ENCODE measurements around the gene SERGEF. TPM values are rescaled to one million over a fixed set of nuclear protein-coding genes. Genes with fewer than 3 reads are reported as not detected.

The SERGEF gene
- total and polyA plus RNA-seq, 7 donors: 24.0 to 50.4 (median 30.7) TPM

- Histone ChIP-seq H3K4me3 (no peak overlapping the region), H3K27me3 (peaks cover 3 to 31% (median 26%) of the 10 kb centered on the region in 3 donors), H3K36me3 (no peaks in the 10 kb centered on the region), H3K27ac (no peak overlapping the region), H3K9me3 (no peaks in the 10 kb centered on the region), H3K4me1 (peaks cover 0 to 7% (median 3%) of the 10 kb centered on the region in 4 donors)
- intact Hi-C loops (cut with DNase I): no loop called here
- no peak for TF ChIP-seq CTCF (IDR thresholded peaks at IDR 0.05)
- TF ChIP-seq POLR2A (IDR thresholded peaks at IDR 0.05): no peak
- TF ChIP-seq EP300 (IDR thresholded peaks at IDR 0.05): no peak
- no peak for TF ChIP-seq POLR2AphosphoS5 (IDR thresholded peaks at IDR 0.05)
- DNase-seq: no peak
- WGBS, 2 donors: 45 to 49% methylated on average over 2 of the region's 2 CpGs
Measured at GRCh38 chr11:18050848-18051247, 38.0 kb upstream of the SERGEF start.

- no peak for DNase-seq
- TF ChIP-seq EP300 (IDR thresholded peaks at IDR 0.05) (no peak), POLR2A (IDR thresholded peaks at IDR 0.05) (no peak), POLR2AphosphoS5 (IDR thresholded peaks at IDR 0.05) (no peak), CTCF (IDR thresholded peaks at IDR 0.05) (no peak)
- Histone ChIP-seq H3K4me3 (peak within 1 kb of the TSS in 1 of 4 donors; percentile 8), H3K27ac (no peak within 1 kb of the TSS), H3K27me3 (peaks cover 4 to 45% (median 29%) of the 10 kb centered on the region in 3 donors), H3K4me1 (peaks cover 0 to 7% (median 4%) of the 10 kb centered on the region in 4 donors), H3K36me3 (no peaks in the 10 kb centered on the region), H3K9me3 (no peaks in the 10 kb centered on the region)
- 5 to 12% methylated on average over 36 of the region's 36 CpGs for WGBS, 2 donors
- intact Hi-C loops (cut with DNase I): no loop called here
Measured at GRCh38 chr11:18046116-18046777, 33.4 kb upstream of the SERGEF start, which contains the start of gene TPH1. TSS of gene TPH1 (minus strand) at chr11:18046269. CDS start at chr11:18040762, 5,507 bp downstream.

GRCh38 chr11:18036456-18036855 is 23.6 kb upstream of the SERGEF start:
- no peaks in the 10 kb centered on the region for H3K9me3 ChIP-seq
- no peak for DNase-seq
- no peak overlapping the region for H3K27ac ChIP-seq
- no peaks in the 10 kb centered on the region for H3K27me3 ChIP-seq
- no peaks in the 10 kb centered on the region for H3K4me1 ChIP-seq
- no peaks in the 10 kb centered on the region for H3K36me3 ChIP-seq
- no peak for TF ChIP-seq POLR2AphosphoS5 (IDR thresholded peaks at IDR 0.05)
- TF ChIP-seq CTCF (IDR thresholded peaks at IDR 0.05): no peak
- TF ChIP-seq EP300 (IDR thresholded peaks at IDR 0.05): no peak
- no peak for TF ChIP-seq POLR2A (IDR thresholded peaks at IDR 0.05)
- H3K4me3 ChIP-seq: no peak overlapping the region
- intact Hi-C loops (cut with DNase I): no loop called here

- Histone ChIP-seq H3K9me3 (no peaks in the 10 kb centered on the region), H3K4me1 (no peaks in the 10 kb centered on the region), H3K27ac (no peak overlapping the region), H3K36me3 (no peaks in the 10 kb centered on the region), H3K4me3 (no peak overlapping the region), H3K27me3 (no peaks in the 10 kb centered on the region)
- TF ChIP-seq EP300 (IDR thresholded peaks at IDR 0.05) (no peak), CTCF (IDR thresholded peaks at IDR 0.05) (no peak), POLR2AphosphoS5 (IDR thresholded peaks at IDR 0.05) (no peak), POLR2A (IDR thresholded peaks at IDR 0.05) (no peak)
- 87% methylated on average over 2 of the region's 2 CpGs for WGBS, 2 donors
- intact Hi-C loops (cut with DNase I): no loop called here
- DNase-seq: no peak
Measured at GRCh38 chr11:18027475-18027874, 14.6 kb upstream of the SERGEF start.

- H3K27me3 ChIP-seq: no peaks in the 10 kb centered on the region
- no peaks in the 10 kb centered on the region for H3K9me3 ChIP-seq
- no peak overlapping the region for H3K27ac ChIP-seq
- H3K36me3 ChIP-seq: no peaks in the 10 kb centered on the region
- intact Hi-C loops (cut with DNase I): no loop called here
- no peak for TF ChIP-seq EP300 (IDR thresholded peaks at IDR 0.05)
- no peak for TF ChIP-seq POLR2A (IDR thresholded peaks at IDR 0.05)
- no peak for TF ChIP-seq POLR2AphosphoS5 (IDR thresholded peaks at IDR 0.05)
- no peak for TF ChIP-seq CTCF (IDR thresholded peaks at IDR 0.05)
- DNase-seq: no peak
- no peaks in the 10 kb centered on the region for H3K4me1 ChIP-seq
- H3K4me3 ChIP-seq: no peak overlapping the region
- WGBS, 2 donors: 94 to 96% methylated on average over 1 of the region's 1 CpG
Measured at GRCh38 chr11:18022419-18022818, 9.6 kb upstream of the SERGEF start.
